ENCODE results near the gene RANBP10.
A peak's percentile ranks its signal among the peaks of the same experiment; 100 is the strongest.
"Not testable (repeated sequence)": the region's sequence is repeated elsewhere in the genome, so short reads cannot be mapped to it uniquely, and the experiment has no call there.

Gene RANBP10

GRCh38 chr16:67775273-67775672 is 31.1 kb downstream of the RANBP10 start:
- no peak for DNase-seq

GRCh38 chr16:67774457-67774853 is 31.9 kb downstream of the RANBP10 start:
- no peak for DNase-seq

- DNase-seq: no peak
These were observed 32.5 kb downstream of the RANBP10 start for GRCh38 chr16:67773569-67774456.

GRCh38 chr16:67773099-67773498 is 33.3 kb downstream of the RANBP10 start:
- no peak for DNase-seq

GRCh38 chr16:67770346-67770991 is 35.9 kb downstream of the RANBP10 start:
- DNase-seq: no peak

GRCh38 chr16:67767953-67768352 is 38.4 kb downstream of the RANBP10 start:
- DNase-seq: peak in 1 of 2 experiments; percentile 23

- no peak for DNase-seq
These were observed 40.1 kb downstream of the RANBP10 start for GRCh38 chr16:67766291-67766690.

- no peak for DNase-seq
These were observed 42.1 kb downstream of the RANBP10 start for GRCh38 chr16:67764158-67764667.

- DNase-seq: no peak
These were observed 43.3 kb downstream of the RANBP10 start for GRCh38 chr16:67763066-67763465.

GRCh38 chr16:67762385-67762784 is 44.0 kb downstream of the RANBP10 start:
- DNase-seq: no peak

- no peak for DNase-seq
These were observed 44.4 kb downstream of the RANBP10 start for GRCh38 chr16:67761924-67762323.

- no peak for DNase-seq
These were observed 45.5 kb downstream of the RANBP10 start for GRCh38 chr16:67760956-67761230.

GRCh38 chr16:67760206-67760955 is 46.0 kb downstream of the RANBP10 start:
- DNase-seq: no peak

- no peak for DNase-seq
These were observed 47.4 kb downstream of the RANBP10 start for GRCh38 chr16:67758966-67759365.

GRCh38 chr16:67758006-67758405 is 48.4 kb downstream of the RANBP10 start:
- DNase-seq: no peak

GRCh38 chr16:67752641-67753040 is 53.7 kb downstream of the RANBP10 start:
- DNase-seq: no peak

GRCh38 chr16:67751331-67751730 is 55.0 kb downstream of the RANBP10 start:
- DNase-seq: not testable (repeated sequence)

- DNase-seq: peak in 1 of 2 experiments; percentile 41
These were observed 55.9 kb downstream of the RANBP10 start for GRCh38 chr16:67750466-67750865.

GRCh38 chr16:67749436-67750078 is 56.8 kb downstream of the RANBP10 start:
- DNase-seq: no peak

GRCh38 chr16:67748834-67749233 is 57.5 kb downstream of the RANBP10 start:
- DNase-seq: no peak

- no peak for DNase-seq
These were observed 59.5 kb downstream of the RANBP10 start for GRCh38 chr16:67746846-67747245.

- DNase-seq: no peak
These were observed 65.2 kb downstream of the RANBP10 start for GRCh38 chr16:67741118-67741517.

- DNase-seq: no peak
These were observed 66.0 kb downstream of the RANBP10 start for GRCh38 chr16:67740391-67740790.

All from NCI-H524 (cell line).